ENCODE data around the gene TMC7. TPM values are rescaled to one million over a fixed set of nuclear protein-coding genes. Genes with fewer than 3 reads are reported as not detected.

TMC7 gene
- total and polyA plus RNA-seq, 2 of the 13 experiments (the other 11 are each of a cell fraction or from before 2014, with no cell fraction given), result 1.2 to 5.1 TPM

DNA sequence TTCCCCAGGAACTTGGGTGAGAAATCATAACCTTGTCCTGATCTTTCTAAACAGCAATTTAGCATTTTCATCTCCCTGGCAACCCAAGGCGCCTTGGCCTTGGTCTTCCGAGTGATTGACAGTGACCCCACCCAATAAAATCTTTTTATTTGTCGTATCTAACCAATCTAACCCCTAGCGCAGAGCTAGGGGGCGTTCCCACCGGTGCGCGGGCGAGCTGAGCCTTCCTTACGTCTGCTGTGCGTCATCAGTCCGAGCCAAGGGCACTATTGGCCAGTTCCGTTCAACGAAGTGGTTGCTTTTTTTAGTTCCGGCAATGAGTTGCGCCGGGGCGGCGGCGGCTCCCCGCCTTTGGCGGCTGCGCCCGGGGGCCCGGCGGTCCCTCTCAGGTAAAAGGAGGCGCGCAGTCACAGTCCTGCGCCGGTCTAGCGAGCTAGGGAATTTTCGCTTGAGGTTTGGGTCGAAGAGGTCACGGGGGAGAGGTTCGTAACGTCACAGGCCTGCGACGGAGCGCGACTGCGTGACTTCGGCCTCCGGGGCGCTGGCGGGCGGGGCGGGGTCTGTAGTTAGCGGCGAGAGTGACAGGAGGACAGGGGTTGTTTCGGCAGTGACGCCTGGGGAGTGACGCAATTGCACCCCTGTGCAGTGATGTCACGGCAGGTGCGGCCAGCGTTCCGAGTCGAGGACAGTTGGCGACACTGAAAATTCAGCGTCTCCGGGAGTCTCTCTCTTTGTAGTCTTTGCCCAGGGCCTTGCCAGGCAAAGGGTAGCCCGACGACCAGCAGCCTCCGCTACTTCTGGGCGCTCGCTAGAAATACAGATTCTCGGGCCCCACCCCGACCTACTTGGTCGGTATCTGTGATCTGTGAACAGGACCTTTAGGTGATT lies 83.9 kb downstream of the TMC7 start, which contains the start of gene COQ7 (continued):
- TF ChIP-seq ATRX (CRISPR knock-in tag; IDR thresholded peaks at IDR 0.05; ENCODE audit: borderline replicate concordance) (no peak), REPIN1 (CRISPR knock-in tag; IDR thresholded peaks at IDR 0.05; ENCODE audit: borderline replicate concordance, low read depth) (peak; percentile 92; the same call in 1 of the 2 replicates), HDAC1 (CRISPR knock-in tag; IDR thresholded peaks at IDR 0.05) (peak; percentile 91), ZNF343 (CRISPR knock-in tag; IDR thresholded peaks at IDR 0.05) (peak; percentile 29; the same call in 1 of the 2 replicates), ZNF510 (CRISPR knock-in tag; IDR thresholded peaks at IDR 0.05; ENCODE audit: low read depth) (peak; percentile 78), ZNF784 (CRISPR knock-in tag; IDR thresholded peaks at IDR 0.05; ENCODE audit: borderline replicate concordance) (peak; percentile 80), U2AF1 (optimal IDR thresholded peaks at IDR 0.05; ENCODE audit: low read depth, low read length) (no peak), ASH2L (IDR thresholded peaks at IDR 0.05; ENCODE audit: insufficient read length, low read depth, low read length) (peak; percentile 99), POGZ (CRISPR knock-in tag; IDR thresholded peaks at IDR 0.05) (peak; percentile 93), HNF1B (CRISPR knock-in tag; IDR thresholded peaks at IDR 0.05) (peak; percentile 61), YY1 (IDR thresholded peaks at IDR 0.05; ENCODE audit: insufficient read depth, insufficient replicate concordance, low read depth, low read length) (peak; percentile 42), RNF2 (conservative IDR thresholded peaks at IDR 0.05; ENCODE audit: low read depth) (peak; percentile 71), NBN (conservative IDR thresholded peaks at IDR 0.05) (no peak), CENPBD1 (CRISPR knock-in tag; IDR thresholded peaks at IDR 0.05; ENCODE audit: borderline replicate concordance, low read depth) (no peak), ZNF17 (CRISPR knock-in tag; IDR thresholded peaks at IDR 0.05) (no peak), MED13 (CRISPR knock-in tag; IDR thresholded peaks at IDR 0.05) (peak; percentile 92), ZNF691 (CRISPR knock-in tag; IDR thresholded peaks at IDR 0.05; ENCODE audit: borderline replicate concordance, low read depth) (no peak), USF2 (IDR thresholded peaks at IDR 0.05; ENCODE audit: low read depth, low read length) (peak; percentile 77), USF2 (CRISPR knock-in tag; IDR thresholded peaks at IDR 0.05; ENCODE audit: borderline replicate concordance) (peak; percentile 76; the same call in 1 of the 2 replicates)
- TF ChIP-seq, protein P1, sequence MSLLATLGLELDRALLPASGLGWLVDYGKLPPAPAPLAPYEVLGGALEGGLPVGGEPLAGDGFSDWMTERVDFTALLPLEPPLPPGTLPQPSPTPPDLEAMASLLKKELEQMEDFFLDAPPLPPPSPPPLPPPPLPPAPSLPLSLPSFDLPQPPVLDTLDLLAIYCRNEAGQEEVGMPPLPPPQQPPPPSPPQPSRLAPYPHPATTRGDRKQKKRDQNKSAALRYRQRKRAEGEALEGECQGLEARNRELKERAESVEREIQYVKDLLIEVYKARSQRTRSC (CRISPR knock-in tag; IDR thresholded peaks at IDR 0.05; ENCODE audit: low read depth), result peak; percentile 26; the same call in 1 of the 2 replicates
